ENCODE measurements around the gene C2orf68. TPM values are rescaled to one million over a fixed set of nuclear protein-coding genes. Genes with fewer than 3 reads are reported as not detected.

The C2orf68 gene
- total and polyA plus RNA-seq, 2 of the 13 experiments (the other 11 are each of a cell fraction or from before 2014, with no cell fraction given), result 47.1 to 77.4 TPM

DNA sequence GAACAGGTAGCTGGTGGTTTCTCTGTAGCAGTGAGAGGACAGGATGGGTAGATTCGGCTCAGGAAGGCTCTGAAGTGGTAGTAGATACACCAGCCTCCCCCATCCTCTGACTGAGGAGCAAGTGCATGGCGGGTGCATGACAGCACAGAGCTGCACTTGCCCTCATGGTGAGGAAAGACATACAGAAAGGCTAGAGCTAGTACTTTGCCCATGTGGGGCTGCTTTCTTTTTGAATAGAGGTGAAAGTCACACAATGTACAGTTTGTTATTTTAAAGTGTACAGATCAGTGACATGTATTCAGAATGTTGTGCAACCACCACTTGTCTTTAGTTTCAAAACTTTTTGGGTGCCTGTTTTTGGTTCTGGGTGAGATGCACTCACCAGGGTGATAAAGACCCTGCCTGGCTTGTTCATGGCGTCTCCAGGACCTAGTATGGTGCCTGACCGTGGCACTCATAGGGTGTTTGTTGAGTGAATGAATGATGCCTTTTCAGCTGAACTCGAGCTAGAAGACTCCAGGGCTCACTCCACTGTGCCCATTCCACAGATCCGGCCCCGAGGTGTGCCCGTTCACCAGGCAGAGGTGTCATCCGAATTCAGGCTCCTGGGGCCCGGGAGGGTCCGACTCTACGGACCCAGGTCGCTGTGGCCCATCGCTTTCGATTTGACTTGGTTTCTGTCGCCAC is 28.1 kb downstream of the C2orf68 start (continued):
- TF ChIP-seq ZBTB4 (CRISPR knock-in tag; IDR thresholded peaks at IDR 0.05; ENCODE audit: borderline replicate concordance), result peak; percentile 54; the same call in 1 of the 2 replicates
- TF ChIP-seq REPIN1 (CRISPR knock-in tag; IDR thresholded peaks at IDR 0.05; ENCODE audit: borderline replicate concordance, low read depth), result no peak
- TF ChIP-seq GTF3A (CRISPR knock-in tag; conservative IDR thresholded peaks at IDR 0.05), result no peak
- no peak for TF ChIP-seq LBX2 (CRISPR knock-in tag; IDR thresholded peaks at IDR 0.05; ENCODE audit: borderline replicate concordance)
- no peak for TF ChIP-seq KLF6 (CRISPR knock-in tag; IDR thresholded peaks at IDR 0.05)
- TF ChIP-seq ZNF547 (CRISPR knock-in tag; IDR thresholded peaks at IDR 0.05), result no peak
- no peak for TF ChIP-seq CHCHD3 (CRISPR knock-in tag; IDR thresholded peaks at IDR 0.05)
- TF ChIP-seq CREB1 (IDR thresholded peaks at IDR 0.05), result no peak
- TF ChIP-seq CREB1 (CRISPR knock-in tag; IDR thresholded peaks at IDR 0.05), result no peak
- TF ChIP-seq, protein P1, sequence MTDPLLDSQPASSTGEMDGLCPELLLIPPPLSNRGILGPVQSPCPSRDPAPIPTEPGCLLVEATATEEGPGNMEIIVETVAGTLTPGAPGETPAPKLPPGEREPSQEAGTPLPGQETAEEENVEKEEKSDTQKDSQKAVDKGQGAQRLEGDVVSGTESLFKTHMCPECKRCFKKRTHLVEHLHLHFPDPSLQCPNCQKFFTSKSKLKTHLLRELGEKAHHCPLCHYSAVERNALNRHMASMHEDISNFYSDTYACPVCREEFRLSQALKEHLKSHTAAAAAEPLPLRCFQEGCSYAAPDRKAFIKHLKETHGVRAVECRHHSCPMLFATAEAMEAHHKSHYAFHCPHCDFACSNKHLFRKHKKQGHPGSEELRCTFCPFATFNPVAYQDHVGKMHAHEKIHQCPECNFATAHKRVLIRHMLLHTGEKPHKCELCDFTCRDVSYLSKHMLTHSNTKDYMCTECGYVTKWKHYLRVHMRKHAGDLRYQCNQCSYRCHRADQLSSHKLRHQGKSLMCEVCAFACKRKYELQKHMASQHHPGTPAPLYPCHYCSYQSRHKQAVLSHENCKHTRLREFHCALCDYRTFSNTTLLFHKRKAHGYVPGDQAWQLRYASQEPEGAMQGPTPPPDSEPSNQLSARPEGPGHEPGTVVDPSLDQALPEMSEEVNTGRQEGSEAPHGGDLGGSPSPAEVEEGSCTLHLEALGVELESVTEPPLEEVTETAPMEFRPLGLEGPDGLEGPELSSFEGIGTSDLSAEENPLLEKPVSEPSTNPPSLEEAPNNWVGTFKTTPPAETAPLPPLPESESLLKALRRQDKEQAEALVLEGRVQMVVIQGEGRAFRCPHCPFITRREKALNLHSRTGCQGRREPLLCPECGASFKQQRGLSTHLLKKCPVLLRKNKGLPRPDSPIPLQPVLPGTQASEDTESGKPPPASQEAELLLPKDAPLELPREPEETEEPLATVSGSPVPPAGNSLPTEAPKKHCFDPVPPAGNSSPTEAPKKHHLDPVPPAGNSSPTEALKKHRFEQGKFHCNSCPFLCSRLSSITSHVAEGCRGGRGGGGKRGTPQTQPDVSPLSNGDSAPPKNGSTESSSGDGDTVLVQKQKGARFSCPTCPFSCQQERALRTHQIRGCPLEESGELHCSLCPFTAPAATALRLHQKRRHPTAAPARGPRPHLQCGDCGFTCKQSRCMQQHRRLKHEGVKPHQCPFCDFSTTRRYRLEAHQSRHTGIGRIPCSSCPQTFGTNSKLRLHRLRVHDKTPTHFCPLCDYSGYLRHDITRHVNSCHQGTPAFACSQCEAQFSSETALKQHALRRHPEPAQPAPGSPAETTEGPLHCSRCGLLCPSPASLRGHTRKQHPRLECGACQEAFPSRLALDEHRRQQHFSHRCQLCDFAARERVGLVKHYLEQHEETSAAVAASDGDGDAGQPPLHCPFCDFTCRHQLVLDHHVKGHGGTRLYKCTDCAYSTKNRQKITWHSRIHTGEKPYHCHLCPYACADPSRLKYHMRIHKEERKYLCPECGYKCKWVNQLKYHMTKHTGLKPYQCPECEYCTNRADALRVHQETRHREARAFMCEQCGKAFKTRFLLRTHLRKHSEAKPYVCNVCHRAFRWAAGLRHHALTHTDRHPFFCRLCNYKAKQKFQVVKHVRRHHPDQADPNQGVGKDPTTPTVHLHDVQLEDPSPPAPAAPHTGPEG (CRISPR knock-in tag; IDR thresholded peaks at IDR 0.05), result no peak
- peak; percentile 47; the same call in 1 of the 2 replicates for TF ChIP-seq MAX (IDR thresholded peaks at IDR 0.05)
- TF ChIP-seq ZNF292 (CRISPR knock-in tag; IDR thresholded peaks at IDR 0.05; ENCODE audit: borderline replicate concordance, low read depth), result peak; percentile 62; the same call in 1 of the 2 replicates
- TF ChIP-seq, protein P2, sequence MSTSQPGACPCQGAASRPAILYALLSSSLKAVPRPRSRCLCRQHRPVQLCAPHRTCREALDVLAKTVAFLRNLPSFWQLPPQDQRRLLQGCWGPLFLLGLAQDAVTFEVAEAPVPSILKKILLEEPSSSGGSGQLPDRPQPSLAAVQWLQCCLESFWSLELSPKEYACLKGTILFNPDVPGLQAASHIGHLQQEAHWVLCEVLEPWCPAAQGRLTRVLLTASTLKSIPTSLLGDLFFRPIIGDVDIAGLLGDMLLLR (CRISPR knock-in tag; IDR thresholded peaks at IDR 0.05), result no peak
- 0 out of 2 replicates have a peak, but pooled peaks have one; percentile 7 for TF ChIP-seq ZKSCAN8 (CRISPR knock-in tag; IDR thresholded peaks at IDR 0.05; ENCODE audit: borderline replicate concordance)
- TF ChIP-seq NR2F1 (CRISPR knock-in tag; IDR thresholded peaks at IDR 0.05), result no peak
- TF ChIP-seq CENPX (CRISPR knock-in tag; IDR thresholded peaks at IDR 0.05), result no peak
- TF ChIP-seq GLI4 (CRISPR knock-in tag; IDR thresholded peaks at IDR 0.05; ENCODE audit: borderline replicate concordance), result no peak
- TF ChIP-seq ZNF674 (CRISPR knock-in tag; IDR thresholded peaks at IDR 0.05; ENCODE audit: low read depth), result no peak
- no peak for TF ChIP-seq ZNF850 (CRISPR knock-in tag; conservative IDR thresholded peaks at IDR 0.05)
